Esophagus muscularis mucosa (tissue), 4 donors: Measurements from ENCODE around the gene PRICKLE1. TPM values are rescaled to one million over a fixed set of nuclear protein-coding genes. Genes with fewer than 3 reads are reported as not detected.
A peak's percentile ranks its signal among the peaks of the same experiment; 100 is the strongest.

Experiments used
- DNase-seq: peaks from one replicate; pipeline ENCODE4 v3.0.0-alpha.2; 2017; ENCODE audit errors: extremely low spot score
- H3K27ac ChIP-seq, 4 donors: fragments of 200-600 bp; sonication (generic); replicated peaks in 1 of 4; 1 replicate in 3 of 4; 2 replicates in 1 of 4; pipeline ENCODE4 v1.5.1; 2016 to 2019; ENCODE audit warnings: mild to moderate bottlenecking in 1 of 4
- H3K27me3 ChIP-seq, 4 donors: fragments of 200-600 bp; sonication (generic); one replicate each; pipeline versions ENCODE4 v1.5.1 to v1.6.0; 2016 to 2019
- H3K36me3 ChIP-seq, 4 donors: fragments of 200-600 bp; sonication (generic); one replicate each; pipeline ENCODE4 v1.5.1; 2016 to 2019
- H3K4me1 ChIP-seq, 4 donors: fragments of 200-600 bp; sonication (generic); one replicate each; pipeline ENCODE4 v1.5.1; 2016 to 2019
- H3K4me3 ChIP-seq, 4 donors: fragments of 200-600 bp; sonication (generic); 1 replicate in 2 of 4; 2 replicates in 2 of 4; pipeline ENCODE4 v1.5.1; 2016 to 2019; ENCODE audit warnings: mild to moderate bottlenecking in 4 of 4, moderate library complexity in 1 of 4
- H3K9me3 ChIP-seq, 4 donors: fragments of 200-600 bp; sonication (generic); 1 replicate in 3 of 4; 2 replicates in 1 of 4; pipeline ENCODE4 v1.5.1; 2016 to 2019
- CTCF ChIP-seq, 3 experiments: fragments of 200-600 bp in 2 of 3; fragments of 450-650 bp in 1 of 3; sonication (generic) in 2 of 3; IDR thresholded peaks; one replicate each; pipeline ENCODE4 v1.5.1; 2017 to 2019; ENCODE audit warnings: antibody characterized with exemption in 3 of 3, mild to moderate bottlenecking in 2 of 3, moderate library complexity in 1 of 3
- EP300 ChIP-seq: sonication (generic); formaldehyde crosslinking; IDR thresholded peaks from one replicate; pipeline ENCODE4 v1.6.1; 2017; ENCODE audit warnings: antibody characterized with exemption
- POLR2A ChIP-seq: fragments of 450-650 bp; IDR thresholded peaks from one replicate; pipeline ENCODE4 v1.6.1; 2017; ENCODE audit warnings: antibody characterized with exemption, moderate library complexity, mild to moderate bottlenecking, low read depth
- POLR2AphosphoS5 ChIP-seq, 2 donors: sonication (generic); formaldehyde crosslinking; IDR thresholded peaks; one replicate each; pipeline ENCODE4 v1.6.1; 2017; ENCODE audit warnings: antibody characterized with exemption in 2 of 2
- WGBS: methylation state at CpG from one replicate; pipeline ENCODE4 v1.1.5; 2018; 5-methylcytosine and 5-hydroxymethylcytosine counted together
- intact Hi-C: fragments of 100-400 bp; cut with DNase I; formaldehyde crosslinking; loops from one replicate; pipeline ENCODE4 v1.15.1; 2023
- total RNA-seq, 4 donors: library from RNA; depleted of rRNA; stranded (reverse); fragments of >200 nt; gene quantifications; one replicate each; pipeline versions ENCODE4 v1.1.0 to v1.2.1, GENCODE V29; 2016

PRICKLE1 gene
- total RNA-seq, 4 donors from 2014 or later: 12.5 to 36.9 (median 24.4) TPM

GRCh38 chr12:42570076-42570475, 19.5 kb downstream of the PRICKLE1 start:
- 90% methylated on average over 2 of the region's 2 CpGs for WGBS
- intact Hi-C loops: loop anchor here (10.0 kb wide), 1 partner anchor 765 kb away; no protein-coding TSS in a partner anchor
- Histone ChIP-seq H3K9me3 (no peaks in the 10 kb centered on the region), H3K4me1 (peaks cover 8 to 11% (median 9%) of the 10 kb centered on the region in 4 donors), H3K27ac (no peak overlapping the region), H3K36me3 (no peaks in the 10 kb centered on the region), H3K27me3 (no peaks in the 10 kb centered on the region), H3K4me3 (no peak overlapping the region)
- no peak for DNase-seq
- no peak for TF ChIP-seq CTCF (IDR thresholded peaks at IDR 0.05)
- TF ChIP-seq POLR2AphosphoS5 (IDR thresholded peaks at IDR 0.05): no peak
- no peak for TF ChIP-seq POLR2A
- no peak for TF ChIP-seq EP300

- Histone ChIP-seq H3K36me3 (no peaks in the 10 kb centered on the region), H3K4me1 (peaks cover 10 to 19% (median 16%) of the 10 kb centered on the region in 4 donors), H3K27me3 (no peaks in the 10 kb centered on the region), H3K4me3 (no peak overlapping the region), H3K27ac (no peak overlapping the region), H3K9me3 (no peaks in the 10 kb centered on the region)
- intact Hi-C loops: loop anchor here (2.0 kb wide), 1 partner anchor 86 kb away; no protein-coding TSS in a partner anchor
- 28% methylated on average over 6 of the region's 6 CpGs for WGBS
- TF ChIP-seq EP300 (no peak), CTCF (IDR thresholded peaks at IDR 0.05) (peak; percentile 44 to 61 (median 49))
- no peak for DNase-seq
Measured at GRCh38 chr12:42568952-42569915, 20.3 kb downstream of the PRICKLE1 start.

- DNase-seq: no peak
- TF ChIP-seq POLR2A (no peak), EP300 (no peak), POLR2AphosphoS5 (IDR thresholded peaks at IDR 0.05) (no peak), CTCF (IDR thresholded peaks at IDR 0.05) (no peak)
- intact Hi-C loops: no loop called here
- no peaks in the 10 kb centered on the region for H3K27me3 ChIP-seq
- H3K4me3 ChIP-seq: no peak overlapping the region
- H3K27ac ChIP-seq: peak overlapping the region in 1 of 4 donors; percentile 9
- 51% methylated on average over 5 of the region's 5 CpGs for WGBS
- H3K36me3 ChIP-seq: no peaks in the 10 kb centered on the region
- no peaks in the 10 kb centered on the region for H3K9me3 ChIP-seq
- H3K4me1 ChIP-seq: peaks cover 13 to 25% (median 21%) of the 10 kb centered on the region in 4 donors
Measured at GRCh38 chr12:42565633-42566032, 23.9 kb downstream of the PRICKLE1 start.

- Histone ChIP-seq H3K36me3 (no peaks in the 10 kb centered on the region), H3K27me3 (no peaks in the 10 kb centered on the region), H3K4me3 (no peak overlapping the region), H3K9me3 (no peaks in the 10 kb centered on the region), H3K4me1 (peaks cover 19 to 25% (median 21%) of the 10 kb centered on the region in 4 donors), H3K27ac (peak overlapping the region in 1 of 4 donors; percentile 9)
- TF ChIP-seq CTCF (IDR thresholded peaks at IDR 0.05) (no peak), POLR2A (no peak), EP300 (no peak), POLR2AphosphoS5 (IDR thresholded peaks at IDR 0.05) (no peak)
- WGBS: 63% methylated on average over 2 of the region's 2 CpGs
- no peak for DNase-seq
- intact Hi-C loops: no loop called here
Measured at GRCh38 chr12:42564996-42565395, 24.6 kb downstream of the PRICKLE1 start.
